DND-41 (cell line): ENCODE measurements around the gene COL8A1.

ENCODE experiments used
- ATAC-seq: fragments of 200-7000 bp; cut with Tn5 transposase; 3 replicates; pipeline ENCODE4 v1.9.1; 2021; ENCODE audit warnings: low read depth; ENCODE audit not compliant: insufficient read depth
- DNase-seq: peaks from one replicate; pipeline ENCODE4 v3.0.0-alpha.2; 2020
- H2AFZ ChIP-seq: 2 replicates; pipeline ENCODE4 v1.6.0; 2012; ENCODE audit warnings: low read depth, low read length
- H3K27ac ChIP-seq: 2 replicates; pipeline ENCODE4 v1.5.1; 2012; ENCODE audit warnings: low read length, inconsistent platforms
- H3K27me3 ChIP-seq: fragments of 200-600 bp; sonication (generic); 2 replicates; pipeline ENCODE4 v1.6.0; 2012; ENCODE audit warnings: low read length, mild to moderate bottlenecking, inconsistent platforms; ENCODE audit not compliant: insufficient read depth, poor library complexity
- H3K36me3 ChIP-seq: 2 replicates; pipeline ENCODE4 v1.5.1; 2012; ENCODE audit warnings: low read length, inconsistent platforms; ENCODE audit not compliant: insufficient read depth
- H3K4me1 ChIP-seq: 2 replicates; pipeline ENCODE4 v1.5.1; 2012; ENCODE audit warnings: mild to moderate bottlenecking, low read length; ENCODE audit not compliant: insufficient read depth
- H3K4me2 ChIP-seq: 2 replicates; pipeline ENCODE4 v1.6.0; 2012; ENCODE audit warnings: mild to moderate bottlenecking, moderate library complexity, low read length, inconsistent platforms; ENCODE audit not compliant: insufficient read depth
- H3K4me3 ChIP-seq, 2 experiments: fragments of 200-600 bp in 1 of 2; shearing (Covaris generic) in 1 of 2; 2 replicates each; pipeline ENCODE4 v1.5.1; 2012 to 2016; ENCODE audit warnings: inconsistent platforms in 2 of 2, low read length in 2 of 2, mild to moderate bottlenecking in 2 of 2, low read depth in 1 of 2, moderate library complexity in 1 of 2
- H3K79me2 ChIP-seq: 2 replicates; pipeline ENCODE4 v1.6.0; 2012; ENCODE audit warnings: low read length, inconsistent platforms; ENCODE audit not compliant: insufficient read depth
- H3K9ac ChIP-seq: 2 replicates; pipeline ENCODE4 v1.6.0; 2012; ENCODE audit warnings: low read depth, mild to moderate bottlenecking, inconsistent platforms, low read length, moderate library complexity
- H3K9me3 ChIP-seq: 2 replicates; pipeline ENCODE4 v1.5.1; 2012; ENCODE audit warnings: low read length, moderate library complexity, mild to moderate bottlenecking, inconsistent platforms; ENCODE audit not compliant: insufficient read depth, severe bottlenecking
- H4K20me1 ChIP-seq: 2 replicates; pipeline ENCODE4 v1.6.0; 2012; ENCODE audit warnings: low read length; ENCODE audit not compliant: insufficient read depth
- EZH2 ChIP-seq: IDR thresholded peaks from 3 replicates; pipeline ENCODE4 v1.6.1; 2012; ENCODE audit warnings: borderline replicate concordance, low read depth, mild to moderate bottlenecking, moderate library complexity, low read length, inconsistent platforms; ENCODE audit not compliant: severe bottlenecking
- TF ChIP-seq, protein P1 (sequence below): IDR thresholded peaks from 2 replicates; pipeline ENCODE4 v1.5.1; 2012; ENCODE audit warnings: borderline replicate concordance, low read length, moderate library complexity, mild to moderate bottlenecking; ENCODE audit not compliant: poor library complexity, severe bottlenecking; ENCODE audit errors: extremely low read depth

COL8A1 gene

DNA sequence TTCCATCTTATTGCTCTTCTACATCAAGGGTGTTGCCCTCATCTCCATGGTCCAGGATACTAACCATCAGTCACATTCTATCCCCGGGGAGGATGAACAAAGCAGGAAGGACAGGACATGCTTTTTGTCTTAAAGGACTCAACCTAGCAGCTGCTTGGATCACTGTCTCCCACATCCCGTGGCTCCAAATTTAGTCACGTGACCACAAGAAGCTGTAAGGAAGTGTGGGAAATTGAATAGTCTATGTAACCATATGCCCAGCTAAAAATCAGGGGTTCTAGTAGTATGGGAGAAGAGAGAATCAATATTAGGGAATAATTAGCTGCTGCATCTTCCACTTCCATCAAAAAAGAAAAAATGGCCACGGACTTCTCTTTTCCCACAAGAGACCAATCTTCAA, 161.0 kb downstream of the COL8A1 start:
- Histone ChIP-seq H3K4me2 (no peak overlapping the region), H3K36me3 (no peaks in the 10 kb centered on the region), H3K4me3 (no peak overlapping the region), H2AFZ (no peak overlapping the region), H3K27me3 (no peaks in the 10 kb centered on the region), H3K9me3 (no peaks in the 10 kb centered on the region), H3K9ac (no peak overlapping the region), H3K79me2 (no peaks in the 10 kb centered on the region), H4K20me1 (no peaks in the 10 kb centered on the region), H3K27ac (no peak overlapping the region), H3K4me1 (no peaks in the 10 kb centered on the region)
- DNase-seq, result no peak
- TF ChIP-seq EZH2, result no peak
- TF ChIP-seq, protein P1, sequence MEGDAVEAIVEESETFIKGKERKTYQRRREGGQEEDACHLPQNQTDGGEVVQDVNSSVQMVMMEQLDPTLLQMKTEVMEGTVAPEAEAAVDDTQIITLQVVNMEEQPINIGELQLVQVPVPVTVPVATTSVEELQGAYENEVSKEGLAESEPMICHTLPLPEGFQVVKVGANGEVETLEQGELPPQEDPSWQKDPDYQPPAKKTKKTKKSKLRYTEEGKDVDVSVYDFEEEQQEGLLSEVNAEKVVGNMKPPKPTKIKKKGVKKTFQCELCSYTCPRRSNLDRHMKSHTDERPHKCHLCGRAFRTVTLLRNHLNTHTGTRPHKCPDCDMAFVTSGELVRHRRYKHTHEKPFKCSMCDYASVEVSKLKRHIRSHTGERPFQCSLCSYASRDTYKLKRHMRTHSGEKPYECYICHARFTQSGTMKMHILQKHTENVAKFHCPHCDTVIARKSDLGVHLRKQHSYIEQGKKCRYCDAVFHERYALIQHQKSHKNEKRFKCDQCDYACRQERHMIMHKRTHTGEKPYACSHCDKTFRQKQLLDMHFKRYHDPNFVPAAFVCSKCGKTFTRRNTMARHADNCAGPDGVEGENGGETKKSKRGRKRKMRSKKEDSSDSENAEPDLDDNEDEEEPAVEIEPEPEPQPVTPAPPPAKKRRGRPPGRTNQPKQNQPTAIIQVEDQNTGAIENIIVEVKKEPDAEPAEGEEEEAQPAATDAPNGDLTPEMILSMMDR, result no peak
- no peak for ATAC-seq

DNA sequence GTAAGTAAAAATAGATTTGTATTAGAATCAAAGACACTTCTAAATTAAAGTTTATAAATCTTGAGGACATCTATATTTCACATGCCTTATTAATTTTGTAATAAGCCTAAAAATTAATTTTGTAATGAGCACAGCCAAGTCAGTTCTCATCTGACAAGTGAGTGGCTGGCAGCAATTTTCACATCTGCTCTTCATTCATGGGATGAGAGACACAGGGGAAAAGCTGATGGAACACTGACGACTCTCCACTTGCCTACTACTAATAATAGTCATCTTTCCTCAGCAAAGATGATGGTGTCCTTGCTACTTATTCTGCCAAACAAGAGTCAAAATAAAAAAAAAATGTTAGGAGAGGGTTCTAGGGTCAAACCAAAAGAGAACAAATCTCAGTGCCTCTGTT, 164.9 kb downstream of the COL8A1 start:
- H4K20me1 ChIP-seq, result no peaks in the 10 kb centered on the region
- no peak overlapping the region for H3K4me2 ChIP-seq
- TF ChIP-seq, protein P1, result no peak
- TF ChIP-seq EZH2, result no peak
- H3K9me3 ChIP-seq, result peaks cover 8% of the 10 kb centered on the region
- H3K36me3 ChIP-seq, result no peaks in the 10 kb centered on the region
- H3K79me2 ChIP-seq, result no peaks in the 10 kb centered on the region
- no peak overlapping the region for H3K9ac ChIP-seq
- no peak overlapping the region for H3K27ac ChIP-seq
- ATAC-seq (no peak), DNase-seq (no peak)
- no peaks in the 10 kb centered on the region for H3K4me1 ChIP-seq
- H3K4me3 ChIP-seq, result no peak overlapping the region
- no peaks in the 10 kb centered on the region for H3K27me3 ChIP-seq
- H2AFZ ChIP-seq, result no peak overlapping the region

DNA sequence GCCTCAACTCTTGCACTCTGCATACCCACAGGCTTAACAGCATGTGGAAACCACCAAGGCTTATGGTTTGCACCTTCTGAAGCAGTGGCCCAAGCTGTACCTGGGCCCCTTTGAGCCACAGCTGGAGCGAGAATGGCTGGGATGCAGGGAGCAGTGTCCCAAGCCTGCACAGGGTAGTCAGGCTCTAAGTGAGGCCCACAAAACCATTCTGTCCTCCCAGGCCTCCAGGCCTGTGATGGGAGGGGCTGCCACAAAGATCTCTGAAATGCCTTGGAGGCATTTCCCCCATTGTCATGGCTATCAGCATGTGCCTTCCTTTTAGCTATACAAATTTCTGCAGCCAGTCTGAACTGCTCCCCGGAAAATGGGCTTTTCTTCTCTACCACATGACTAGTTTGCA, 166.8 kb downstream of the COL8A1 start:
- no peaks in the 10 kb centered on the region for H4K20me1 ChIP-seq
- H3K79me2 ChIP-seq, result no peaks in the 10 kb centered on the region
- TF ChIP-seq, protein P1, result no peak
- TF ChIP-seq EZH2, result no peak
- no peak for DNase-seq
- no peaks in the 10 kb centered on the region for H3K36me3 ChIP-seq
- no peak overlapping the region for H3K9ac ChIP-seq
- H3K4me1 ChIP-seq, result no peaks in the 10 kb centered on the region
- H2AFZ ChIP-seq, result no peak overlapping the region
- no peak overlapping the region for H3K4me2 ChIP-seq
- ATAC-seq, result no peak
- H3K27me3 ChIP-seq, result no peaks in the 10 kb centered on the region
- H3K9me3 ChIP-seq, result peaks cover 8% of the 10 kb centered on the region
- H3K27ac ChIP-seq, result no peak overlapping the region
- no peak overlapping the region for H3K4me3 ChIP-seq

DNA sequence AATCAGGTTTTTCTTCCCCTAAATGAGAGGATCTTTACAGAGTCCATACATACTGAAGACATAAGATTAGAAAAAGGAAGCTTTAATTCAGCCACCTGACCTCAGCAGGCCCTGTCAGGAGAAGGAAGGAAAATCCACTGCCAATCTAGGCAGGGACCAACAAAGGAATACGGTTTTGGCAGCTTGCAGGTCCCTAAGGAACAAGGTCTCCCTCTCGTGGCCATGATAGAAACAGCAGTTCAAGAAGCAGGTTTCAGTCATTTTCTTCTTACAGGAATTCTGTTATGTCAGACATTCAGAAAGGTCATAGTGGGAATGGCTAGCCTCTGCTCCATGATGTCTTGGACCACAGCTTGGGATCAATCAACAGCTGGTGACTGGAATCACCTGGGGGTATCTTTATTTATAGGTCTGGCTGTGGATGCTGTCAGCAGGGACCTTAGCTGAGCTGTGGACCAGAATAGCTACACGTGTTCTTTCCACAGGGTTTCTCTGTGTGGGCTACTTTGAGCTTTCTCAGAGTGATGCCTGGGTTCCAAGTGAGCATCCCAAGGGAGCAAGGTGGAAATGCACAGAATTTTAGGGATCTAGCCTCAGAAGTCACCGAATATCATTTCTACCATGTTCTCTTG, 169.9 kb downstream of the COL8A1 start:
- H3K27me3 ChIP-seq, result no peaks in the 10 kb centered on the region
- ATAC-seq (peak; percentile 58; the same call in 1 of the 3 replicates), DNase-seq (peak; percentile 51)
- no peaks in the 10 kb centered on the region for H3K79me2 ChIP-seq
- no peaks in the 10 kb centered on the region for H3K4me1 ChIP-seq
- no peak overlapping the region for H3K4me3 ChIP-seq
- TF ChIP-seq EZH2, result no peak
- TF ChIP-seq, protein P1, result peak; percentile 87
- H3K27ac ChIP-seq, result no peak overlapping the region
- no peak overlapping the region for H3K9ac ChIP-seq
- no peak overlapping the region for H3K4me2 ChIP-seq
- no peaks in the 10 kb centered on the region for H4K20me1 ChIP-seq
- no peak overlapping the region for H2AFZ ChIP-seq
- H3K9me3 ChIP-seq, result peaks cover 8% of the 10 kb centered on the region
- H3K36me3 ChIP-seq, result no peaks in the 10 kb centered on the region
